ENCODE data around the gene UPF2.

- TF ChIP-seq CTCF (IDR thresholded peaks at IDR 0.05): no peak
- no peak for TF ChIP-seq POLR2A (IDR thresholded peaks at IDR 0.05)
Observed at GRCh38 chr10:12018438-12019282, 23.9 kb downstream of the UPF2 start.
